Stimulated activated naive CD4-positive, alpha-beta T cell (primary cell): ENCODE results near the gene ZC2HC1B.

ENCODE experiments used
- DNase-seq, 6 experiments: peaks; one replicate each; lab custom pipeline; 2025; lab: John Stamatoyannopoulos, UW

Gene ZC2HC1B

DNA sequence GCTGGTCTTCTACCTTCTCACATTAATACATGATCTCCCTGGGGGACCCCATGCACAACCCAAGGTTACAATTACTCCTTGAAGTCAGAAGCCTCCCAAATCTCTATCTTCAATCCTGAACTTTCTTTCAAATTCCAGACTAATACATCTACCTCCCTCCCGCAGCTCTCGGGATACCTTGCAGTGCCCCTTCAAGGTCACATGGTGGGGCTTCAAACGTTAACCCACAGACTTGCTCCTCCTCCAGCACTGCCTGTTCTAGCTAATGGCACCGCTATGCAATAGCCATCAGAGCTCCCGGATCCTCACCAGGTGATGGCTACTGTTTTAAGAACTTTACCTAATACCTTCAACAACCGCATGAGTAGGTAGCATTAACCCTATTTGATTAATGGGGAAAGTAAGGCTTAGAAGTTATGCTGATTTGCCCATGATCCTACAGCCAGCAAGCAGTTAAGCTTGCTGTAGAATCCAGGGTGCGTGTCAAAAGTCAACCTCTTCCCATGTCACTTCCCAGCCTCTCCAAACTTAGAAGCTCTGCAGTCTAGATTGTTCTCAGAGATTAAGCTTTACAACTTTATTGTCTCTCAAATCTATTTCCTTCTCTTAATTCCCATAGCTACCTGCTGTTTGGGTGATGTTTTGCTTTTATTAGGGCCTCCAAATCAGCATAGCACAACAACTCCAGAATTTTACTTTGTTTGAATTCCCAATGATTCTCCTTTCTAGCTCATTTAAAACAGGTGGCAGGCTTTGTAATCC is 99.1 kb downstream of the ZC2HC1B start:
- no peak for DNase-seq

GRCh38 chr6:143964674-143965081 is 100.4 kb downstream of the ZC2HC1B start:
- no peak for DNase-seq

- DNase-seq, result no peak
These were observed 101.4 kb downstream of the ZC2HC1B start for GRCh38 chr6:143965503-143966171.

DNA sequence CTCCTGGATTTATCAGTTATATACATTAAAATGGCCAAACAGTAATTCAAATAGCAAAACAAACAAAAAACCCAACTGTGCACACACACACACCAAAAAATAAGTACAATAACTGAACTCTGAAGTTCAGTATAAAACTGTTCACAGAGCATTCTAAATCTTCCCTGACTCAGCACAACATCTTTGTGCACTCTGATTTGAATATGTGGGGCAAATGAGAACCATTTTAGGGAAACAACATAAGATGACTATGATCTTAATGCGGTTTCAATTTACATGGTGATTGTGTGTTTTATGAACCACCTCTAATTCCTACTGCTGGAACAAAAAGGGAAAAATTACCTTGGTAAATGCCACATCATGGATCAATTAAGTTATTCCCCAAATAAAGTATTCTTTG is 102.0 kb downstream of the ZC2HC1B start:
- no peak for DNase-seq

DNA sequence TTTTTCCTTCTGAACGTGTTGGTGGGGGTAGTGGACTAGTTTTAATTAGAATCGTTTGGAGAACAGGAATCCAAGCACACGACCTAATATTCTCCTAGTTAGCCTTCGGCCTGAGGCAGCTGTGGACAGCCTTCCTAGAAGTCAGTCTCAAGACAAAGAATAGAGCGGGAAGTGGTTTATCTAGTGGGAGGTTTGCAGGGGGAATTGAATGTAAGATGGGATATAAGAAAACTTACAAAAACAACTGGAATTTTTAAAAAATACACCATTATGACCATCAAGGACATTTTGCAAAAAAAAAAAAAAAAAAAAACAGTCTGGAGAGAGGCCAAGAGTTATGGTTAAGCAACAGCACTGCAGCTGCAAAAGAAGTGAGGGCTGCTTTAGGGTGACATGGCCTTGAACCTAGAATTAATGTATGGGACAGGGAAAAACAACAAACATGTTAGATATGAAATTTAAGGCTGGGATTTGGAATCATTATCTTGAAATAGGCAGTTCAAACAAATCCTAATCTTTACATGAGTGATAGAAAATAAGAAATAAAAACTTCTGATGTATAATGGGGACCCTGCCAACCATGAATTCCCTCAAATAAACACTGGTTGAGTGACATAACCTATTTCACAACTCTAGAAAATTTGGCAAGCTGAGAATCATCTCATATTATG is 103.6 kb downstream of the ZC2HC1B start:
- DNase-seq, result no peak

DNA sequence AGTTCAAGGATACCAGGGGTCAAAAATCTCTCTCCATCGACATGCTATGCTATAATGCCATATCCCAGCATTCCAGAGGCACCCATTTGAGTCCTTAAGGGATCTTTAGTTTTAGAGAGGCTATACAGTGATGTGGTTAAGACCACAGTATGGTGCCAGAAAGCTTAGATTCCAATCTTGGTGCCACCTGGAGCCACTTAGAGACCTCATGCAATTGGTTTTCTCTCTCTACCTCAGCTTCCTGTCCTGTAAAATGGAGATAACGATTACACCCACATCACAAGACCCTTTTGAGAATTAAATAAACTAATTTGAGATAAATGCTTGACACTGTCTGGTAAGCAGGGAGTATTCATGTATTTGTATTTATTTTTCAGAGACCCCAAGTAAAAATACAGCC is 104.8 kb downstream of the ZC2HC1B start:
- DNase-seq, result no peak

DNA sequence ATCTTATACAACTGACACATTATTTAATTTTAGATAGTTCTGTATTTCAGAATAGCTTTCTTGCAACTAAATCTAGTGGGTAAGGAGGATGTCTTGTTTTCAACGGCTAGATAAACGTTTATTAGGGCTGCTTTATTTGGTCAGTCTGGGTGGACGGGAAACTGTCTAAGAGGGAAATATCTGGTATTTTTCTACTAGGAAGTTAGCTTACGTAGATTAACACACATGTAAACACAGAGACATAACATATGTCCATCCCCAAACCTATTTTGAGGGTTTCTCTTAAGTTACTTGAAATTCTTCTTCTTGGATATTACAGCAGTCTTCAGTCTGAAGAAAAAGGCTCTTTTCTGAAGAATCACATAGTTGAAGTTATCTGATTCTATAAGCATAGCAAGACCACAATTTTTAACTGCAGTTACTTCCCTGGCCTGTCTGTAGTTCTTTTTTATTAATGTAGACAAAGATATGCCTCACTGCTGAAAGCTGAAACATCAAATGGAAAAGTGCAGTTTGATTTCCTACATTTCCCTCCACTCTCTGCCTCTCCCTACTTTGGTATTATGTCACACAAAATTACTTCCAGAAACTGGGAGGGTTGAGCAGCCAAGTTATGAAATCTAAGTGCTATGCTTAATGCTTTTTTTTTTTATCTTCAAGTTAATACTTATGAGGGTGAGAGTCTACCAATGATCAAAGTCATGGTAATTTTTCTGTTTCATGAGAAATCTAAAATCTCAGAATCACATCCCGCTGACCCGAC is 106.4 kb downstream of the ZC2HC1B start:
- DNase-seq, result no peak

GRCh38 chr6:143971482-143972205 is 107.4 kb downstream of the ZC2HC1B start:
- DNase-seq, result no peak

GRCh38 chr6:143973097-143973966 is 109.1 kb downstream of the ZC2HC1B start:
- no peak for DNase-seq

- DNase-seq, result no peak
These were observed 109.8 kb downstream of the ZC2HC1B start for GRCh38 chr6:143974089-143974488.

- DNase-seq, result no peak
These were observed 112.6 kb downstream of the ZC2HC1B start for GRCh38 chr6:143976806-143977349.

DNA sequence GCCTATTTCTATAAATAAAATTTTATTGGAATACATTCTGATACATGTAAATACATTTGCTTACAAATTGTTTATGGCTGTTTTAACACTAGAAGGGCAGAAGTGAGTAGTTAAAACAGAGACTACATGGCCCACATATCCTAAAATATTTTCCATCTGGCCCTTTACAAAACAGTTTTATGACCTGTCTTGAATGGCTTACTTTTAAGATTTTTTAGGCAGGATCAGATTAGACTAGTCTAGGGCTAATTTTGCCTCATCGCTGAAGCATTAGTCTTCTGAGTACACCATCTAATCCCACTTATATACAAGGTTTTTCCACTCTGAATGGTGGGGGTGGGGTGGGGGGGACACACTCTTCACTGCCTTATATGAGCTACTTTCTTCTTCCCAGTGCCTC is 116.6 kb downstream of the ZC2HC1B start:
- DNase-seq, result no peak

DNA sequence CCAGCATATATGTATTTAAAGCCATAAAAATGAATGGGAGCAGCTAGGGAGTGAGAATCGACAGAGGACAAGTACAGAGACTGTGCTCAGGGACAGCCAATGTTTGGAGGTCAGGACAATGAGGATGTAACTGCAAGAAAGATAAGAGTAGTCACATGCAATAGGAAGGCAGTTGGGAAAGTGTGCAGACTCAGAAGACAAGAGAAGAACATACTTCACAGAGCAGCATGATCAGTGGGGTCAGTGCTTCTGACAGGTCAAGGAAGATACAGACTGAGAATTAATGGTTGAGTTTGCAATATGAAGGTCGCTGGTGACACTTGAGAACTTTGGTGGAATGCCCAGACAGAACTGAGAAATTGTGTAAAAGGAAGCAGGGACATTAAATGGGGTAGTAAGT is 118.7 kb downstream of the ZC2HC1B start:
- no peak for DNase-seq

- DNase-seq, result no peak
These were observed 120.4 kb downstream of the ZC2HC1B start for GRCh38 chr6:143984666-143985065.

GRCh38 chr6:143986463-143987065 is 122.3 kb downstream of the ZC2HC1B start:
- DNase-seq, result no peak
